IgD-negative memory B cell (primary cell): ENCODE results near the gene ZNF33A. TPM values are rescaled to one million over a fixed set of nuclear protein-coding genes. Genes with fewer than 3 reads are reported as not detected.
"Not testable (repeated sequence)": the region's sequence is repeated elsewhere in the genome, so short reads cannot be mapped to it uniquely, and the experiment has no call there.

Source experiments
- H3K27ac Mint-ChIP-seq, 3 donors: one replicate each; pipeline ENCODE4 v1.8.0; 2020 to 2022; ENCODE audit warnings: mild to moderate bottlenecking in 3 of 3, mixed read lengths in 3 of 3, moderate library complexity in 1 of 3
- H3K27me3 Mint-ChIP-seq: one replicate; pipeline ENCODE4 v1.8.0; 2021; ENCODE audit warnings: mixed read lengths
- H3K36me3 Mint-ChIP-seq: one replicate; pipeline ENCODE4 v1.8.0; 2020; ENCODE audit warnings: mild to moderate bottlenecking, mixed read lengths
- H3K4me1 Mint-ChIP-seq, 3 donors: one replicate each; pipeline ENCODE4 v1.8.0; 2020 to 2022; ENCODE audit warnings: mixed read lengths in 3 of 3, mild to moderate bottlenecking in 1 of 3
- H3K4me3 Mint-ChIP-seq, 4 donors: one replicate each; pipeline ENCODE4 v1.8.0; 2020 to 2022; ENCODE audit warnings: mild to moderate bottlenecking in 4 of 4, mixed read lengths in 4 of 4, moderate library complexity in 3 of 4
- H3K9me3 Mint-ChIP-seq, 3 donors: one replicate each; pipeline ENCODE4 v1.8.0; 2020 to 2021; ENCODE audit warnings: mixed read lengths in 3 of 3, mild to moderate bottlenecking in 1 of 3
- polyA plus RNA-seq: library from polyadenylated mRNA; unstranded; fragments of 300-500 nt; fragmentation: Illumina TruSeq; gene quantifications from one replicate; pipeline ENCODE4 v1.2.3, GENCODE V29; 2021

Gene ZNF33A
- polyA plus RNA-seq, 1 donor from 2014 or later, result 25.0 TPM

DNA sequence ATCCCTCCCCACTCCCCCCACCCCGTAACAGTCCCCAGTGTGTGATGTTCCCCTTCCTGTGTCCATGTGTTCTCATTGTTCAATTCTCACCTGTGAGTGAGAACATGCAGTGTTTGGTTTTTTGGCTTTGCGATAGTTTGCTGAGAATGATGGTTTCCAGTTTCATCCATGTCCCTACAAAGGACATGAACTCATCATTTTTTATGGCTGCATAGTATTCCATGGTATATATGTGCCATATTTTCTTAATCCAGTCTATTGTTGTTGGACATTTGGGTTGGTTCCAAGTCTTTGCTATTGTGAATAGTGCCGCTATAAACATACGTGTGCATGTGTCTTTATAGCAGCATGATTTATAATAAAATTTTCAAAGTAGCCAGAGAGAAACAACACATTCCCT is 8.6 kb downstream of the ZNF33A start:
- Mint-ChIP-seq H3K4me3 (peak overlapping the region in 1 of 4 donors; percentile 3), H3K4me1 (peaks cover 11 to 27% (median 15%) of the 10 kb centered on the region in 3 donors), H3K36me3 (peaks cover 37% of the 10 kb centered on the region)
- not testable (repeated sequence) for H3K27ac Mint-ChIP-seq, H3K27me3 Mint-ChIP-seq, H3K9me3 Mint-ChIP-seq

DNA sequence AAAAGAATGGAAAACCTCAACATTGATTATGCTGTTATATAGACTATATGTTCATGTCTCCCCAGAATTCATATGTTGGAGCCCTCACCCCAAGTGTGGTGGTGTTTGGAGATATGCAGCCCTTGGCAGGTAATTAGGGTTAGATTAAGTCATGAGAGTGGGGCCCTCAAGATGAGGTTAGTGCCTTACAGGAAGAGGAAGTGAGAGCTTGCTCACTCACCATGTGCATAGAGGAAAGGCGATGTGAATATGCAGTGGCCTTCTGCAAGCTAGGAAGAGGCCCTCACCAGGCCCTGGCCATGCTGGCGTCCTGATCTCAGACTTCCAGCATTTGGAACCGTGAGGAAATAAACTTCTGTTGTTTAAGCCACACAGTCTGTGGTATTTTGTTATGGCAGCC is 14.8 kb downstream of the ZNF33A start:
- Mint-ChIP-seq H3K4me3 (no peak overlapping the region), H3K36me3 (peaks cover 45% of the 10 kb centered on the region), H3K9me3 (peaks cover 3 to 5% (median 3%) of the 10 kb centered on the region in 3 donors), H3K4me1 (peaks cover 14 to 23% (median 18%) of the 10 kb centered on the region in 3 donors), H3K27me3 (no peaks in the 10 kb centered on the region), H3K27ac (peak overlapping the region in 1 of 3 donors; percentile 64)

DNA sequence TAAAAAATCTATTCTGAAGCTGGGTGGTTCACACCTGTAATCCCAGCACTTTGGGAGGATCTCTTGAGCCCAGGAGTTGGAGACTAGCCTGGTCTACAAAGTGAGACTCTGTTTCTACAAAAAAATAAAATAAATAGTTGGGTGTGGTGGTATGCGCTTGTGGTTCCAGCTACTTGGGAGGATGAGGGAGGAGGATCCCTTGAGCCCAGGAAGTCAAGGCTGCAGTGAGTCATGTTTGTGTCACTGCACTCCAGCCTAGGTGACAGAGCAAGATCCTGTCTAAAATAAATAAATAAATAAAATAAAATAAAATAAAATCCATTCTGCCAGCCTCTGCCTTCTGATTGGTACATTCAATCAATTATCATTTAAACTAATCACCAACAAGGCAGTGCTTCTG is 17.5 kb downstream of the ZNF33A start:
- no peak overlapping the region for H3K4me3 Mint-ChIP-seq
- H3K36me3 Mint-ChIP-seq, result peaks cover 36% of the 10 kb centered on the region
- H3K9me3 Mint-ChIP-seq, result peaks cover 0 to 5% (median 3%) of the 10 kb centered on the region in 3 donors
- H3K4me1 Mint-ChIP-seq, result peaks cover 16 to 26% (median 18%) of the 10 kb centered on the region in 3 donors
- no peaks in the 10 kb centered on the region for H3K27me3 Mint-ChIP-seq
- H3K27ac Mint-ChIP-seq, result no peak overlapping the region

DNA sequence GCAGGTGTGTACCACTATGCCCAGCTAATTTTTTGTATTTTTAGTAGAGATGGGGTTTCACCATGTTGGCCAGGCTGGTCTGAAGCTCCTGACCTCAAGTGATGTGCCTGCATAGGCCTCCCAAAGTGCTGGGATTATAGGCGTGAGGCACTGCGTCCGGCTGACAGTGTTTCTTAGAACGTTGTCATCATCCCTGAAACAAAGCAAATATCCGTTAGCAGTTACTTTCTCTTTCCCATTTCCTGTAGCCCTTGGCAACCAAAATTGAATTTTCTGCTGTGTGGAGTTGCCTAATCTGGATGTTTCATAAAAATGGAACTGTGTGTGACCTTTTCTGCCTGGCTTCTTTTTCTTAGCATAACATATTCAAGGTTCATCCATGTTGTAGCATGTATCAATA is 22.4 kb downstream of the ZNF33A start:
- Mint-ChIP-seq H3K36me3 (peaks cover 29% of the 10 kb centered on the region), H3K27ac (peak overlapping the region in 1 of 3 donors; percentile 52), H3K4me1 (peaks cover 9 to 20% (median 10%) of the 10 kb centered on the region in 3 donors), H3K27me3 (no peaks in the 10 kb centered on the region), H3K4me3 (no peak overlapping the region), H3K9me3 (no peaks in the 10 kb centered on the region)

DNA sequence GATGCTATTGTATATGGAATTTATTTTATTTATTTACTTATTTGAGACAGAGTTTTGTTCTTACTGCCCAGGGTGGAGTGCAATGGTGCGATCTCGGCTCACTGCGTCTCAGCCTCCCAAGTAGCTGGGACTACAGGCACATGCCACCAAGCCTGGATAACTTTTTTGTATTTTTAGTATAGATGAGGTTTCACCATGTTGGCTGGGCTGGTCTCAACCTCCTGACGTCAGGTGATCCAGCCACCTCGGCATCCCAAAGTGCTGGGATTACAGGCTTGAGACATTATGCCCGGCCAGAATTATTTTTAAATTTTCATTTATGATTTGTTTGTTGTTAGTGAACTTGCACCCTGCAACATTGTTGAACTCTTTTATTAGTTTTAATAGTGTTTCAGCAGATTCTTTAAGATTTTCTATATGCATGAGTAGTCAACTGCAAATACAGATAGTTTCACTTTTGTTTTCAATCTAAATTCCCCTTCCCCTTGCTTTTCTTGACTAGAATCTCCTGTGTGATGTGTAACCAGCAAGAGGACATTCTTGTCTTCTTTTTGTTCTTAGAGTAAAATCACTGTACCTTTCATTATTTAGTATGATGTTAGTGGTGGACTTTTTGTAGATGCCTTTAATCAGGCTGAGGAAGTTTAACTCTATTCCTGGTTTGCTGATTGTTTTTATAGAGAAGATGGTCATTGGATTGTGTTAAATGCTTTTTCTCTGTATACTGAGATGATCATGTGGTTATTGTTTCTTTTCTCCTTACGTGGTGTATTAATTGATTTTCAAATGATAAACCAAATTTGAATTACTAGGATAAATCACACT is 27.8 kb downstream of the ZNF33A start:
- Mint-ChIP-seq H3K27ac (peak overlapping the region; percentile 88 to 97 (median 91)), H3K9me3 (no peaks in the 10 kb centered on the region), H3K27me3 (no peaks in the 10 kb centered on the region), H3K4me3 (peak overlapping the region; percentile 78 to 96 (median 84)), H3K4me1 (peaks cover 24 to 35% (median 31%) of the 10 kb centered on the region in 3 donors), H3K36me3 (peaks cover 19% of the 10 kb centered on the region)

DNA sequence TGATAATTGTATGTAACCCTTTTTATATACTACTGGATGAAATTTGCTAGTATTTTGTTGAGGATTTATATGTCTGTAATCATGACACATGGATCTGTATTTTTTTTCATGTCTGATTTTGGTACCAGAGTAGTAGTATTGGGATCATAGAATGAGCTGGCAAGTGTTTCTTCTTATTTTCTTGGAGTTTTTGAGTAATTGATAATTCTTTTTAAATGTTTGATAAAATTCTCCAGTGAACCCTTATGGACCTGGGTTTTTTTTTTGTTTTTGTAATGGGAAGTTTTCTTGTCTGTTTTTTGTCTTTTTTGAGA is 28.4 kb downstream of the ZNF33A start:
- H3K36me3 Mint-ChIP-seq, result peaks cover 21% of the 10 kb centered on the region
- H3K27ac Mint-ChIP-seq, result peak overlapping the region; percentile 88 to 97 (median 91)
- peaks cover 25 to 35% (median 31%) of the 10 kb centered on the region in 3 donors for H3K4me1 Mint-ChIP-seq
- no peaks in the 10 kb centered on the region for H3K27me3 Mint-ChIP-seq
- H3K4me3 Mint-ChIP-seq, result peak overlapping the region; percentile 78 to 96 (median 84)
- H3K9me3 Mint-ChIP-seq, result no peaks in the 10 kb centered on the region

DNA sequence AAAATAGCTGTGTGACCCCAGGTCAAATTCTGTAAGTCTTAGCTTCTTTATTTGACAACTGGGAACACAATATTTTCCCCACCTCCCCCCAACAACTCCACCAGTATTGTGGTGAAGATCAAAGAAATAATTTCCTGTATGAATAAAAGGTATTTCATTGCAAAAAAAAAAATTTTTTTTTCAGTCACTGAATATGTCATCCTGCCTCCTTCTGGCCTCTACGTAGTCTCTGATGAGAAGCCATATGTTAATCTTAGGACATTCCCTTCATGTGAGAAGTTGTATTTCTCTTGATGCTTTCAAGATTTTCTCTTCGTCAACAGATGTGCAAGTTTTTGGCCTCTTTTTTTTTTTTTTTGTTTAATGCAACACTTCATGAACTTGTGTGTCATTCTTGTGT is 33.0 kb downstream of the ZNF33A start:
- Mint-ChIP-seq H3K4me1 (peaks cover 18 to 24% (median 23%) of the 10 kb centered on the region in 3 donors), H3K36me3 (peaks cover 25% of the 10 kb centered on the region), H3K27ac (peak overlapping the region in 1 of 3 donors; percentile 73), H3K4me3 (no peak overlapping the region), H3K27me3 (no peaks in the 10 kb centered on the region), H3K9me3 (peaks cover 2 to 5% (median 4%) of the 10 kb centered on the region in 3 donors)

DNA sequence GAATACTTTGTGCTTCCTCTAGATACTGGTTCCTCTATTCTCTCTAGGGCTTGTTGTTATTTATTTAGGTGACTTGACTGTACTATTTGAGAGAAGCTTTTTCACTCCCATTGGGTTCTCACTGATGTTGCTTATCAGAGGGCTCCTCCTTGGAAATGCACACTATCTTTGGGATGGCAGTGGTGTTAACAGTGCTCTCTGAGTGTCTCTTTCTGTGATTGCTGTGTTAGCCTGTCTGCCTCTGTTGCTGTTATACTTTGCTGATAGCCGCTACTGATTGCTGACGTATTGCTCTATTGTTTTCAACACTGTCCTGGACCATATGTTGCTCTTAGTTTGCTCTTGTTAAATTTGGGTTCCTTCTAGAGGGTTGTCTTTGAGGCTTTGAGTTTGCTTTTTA is 34.7 kb downstream of the ZNF33A start:
- H3K36me3 Mint-ChIP-seq, result peaks cover 33% of the 10 kb centered on the region
- H3K27me3 Mint-ChIP-seq, result no peaks in the 10 kb centered on the region
- no peak overlapping the region for H3K4me3 Mint-ChIP-seq
- H3K9me3 Mint-ChIP-seq, result peaks cover 2 to 11% (median 8%) of the 10 kb centered on the region in 3 donors
- H3K27ac Mint-ChIP-seq, result no peak overlapping the region
- H3K4me1 Mint-ChIP-seq, result peaks cover 9 to 11% (median 9%) of the 10 kb centered on the region in 3 donors

DNA sequence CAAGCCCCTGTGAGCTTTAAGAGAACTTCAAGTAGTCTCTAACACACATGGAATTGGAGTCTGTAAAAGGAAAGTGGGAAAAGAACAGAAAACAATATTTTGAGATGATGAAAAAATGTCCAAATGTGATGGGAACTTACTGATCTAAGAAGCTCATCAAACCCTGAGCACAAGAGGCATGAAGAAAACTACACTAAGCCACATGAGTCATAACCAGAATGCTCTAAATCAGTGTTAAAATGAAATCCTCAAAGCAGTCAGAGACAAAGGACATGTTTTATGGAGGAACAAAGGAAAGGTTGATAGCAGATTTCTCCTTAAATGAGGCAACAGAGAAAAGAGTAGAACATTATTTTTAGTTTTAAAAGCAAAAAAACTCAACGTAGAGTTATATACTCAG is 37.2 kb downstream of the ZNF33A start:
- Mint-ChIP-seq H3K4me3 (peak overlapping the region in 1 of 4 donors; percentile 28), H3K27me3 (no peaks in the 10 kb centered on the region), H3K27ac (no peak overlapping the region), H3K36me3 (peaks cover 39% of the 10 kb centered on the region), H3K9me3 (peaks cover 2 to 18% (median 12%) of the 10 kb centered on the region in 3 donors), H3K4me1 (peaks cover 0 to 6% (median 5%) of the 10 kb centered on the region in 3 donors)

DNA sequence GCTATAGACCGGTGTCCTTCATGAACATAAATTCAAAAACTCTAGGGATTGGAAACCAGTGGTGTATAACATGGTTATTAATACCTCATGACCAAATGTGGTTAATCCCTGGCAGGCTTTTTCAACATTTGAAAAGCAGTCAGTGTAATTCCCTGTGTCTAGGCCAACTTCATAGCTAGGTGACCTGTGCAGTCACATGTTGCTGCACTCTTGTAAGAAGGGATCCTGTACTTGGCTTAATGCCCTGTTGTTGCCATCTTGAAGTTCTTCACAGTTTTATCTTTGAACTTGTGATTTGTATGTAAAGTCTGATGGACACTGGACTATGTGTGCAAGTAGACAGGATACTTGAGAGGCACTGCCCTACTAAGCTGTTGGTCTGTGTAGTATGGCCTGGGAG is 39.7 kb downstream of the ZNF33A start:
- Mint-ChIP-seq H3K9me3 (peaks cover 15 to 35% (median 32%) of the 10 kb centered on the region in 3 donors), H3K36me3 (peaks cover 49% of the 10 kb centered on the region), H3K27me3 (no peaks in the 10 kb centered on the region), H3K4me1 (peaks cover 0 to 4% (median under 1%) of the 10 kb centered on the region in 3 donors), H3K4me3 (no peak overlapping the region), H3K27ac (peak overlapping the region in 1 of 3 donors; percentile 73)

DNA sequence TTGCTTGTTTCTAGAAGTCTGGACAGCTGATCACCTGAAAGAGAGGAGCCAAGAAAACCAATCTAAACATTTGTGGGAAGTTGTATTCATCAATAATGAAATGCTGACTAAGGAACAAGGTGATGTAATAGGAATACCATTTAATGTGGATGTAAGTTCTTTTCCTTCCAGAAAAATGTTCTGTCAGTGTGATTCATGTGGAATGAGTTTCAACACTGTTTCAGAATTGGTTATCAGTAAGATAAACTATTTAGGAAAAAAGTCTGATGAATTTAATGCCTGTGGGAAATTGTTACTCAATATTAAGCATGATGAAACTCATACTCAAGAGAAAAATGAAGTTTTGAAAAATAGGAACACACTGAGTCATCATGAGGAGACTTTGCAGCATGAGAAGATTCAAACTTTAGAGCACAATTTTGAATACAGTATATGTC is 43.9 kb downstream of the ZNF33A start:
- H3K36me3 Mint-ChIP-seq, result peaks cover 60% of the 10 kb centered on the region
- H3K4me3 Mint-ChIP-seq, result no peak overlapping the region
- H3K9me3 Mint-ChIP-seq, result peaks cover 19 to 57% (median 49%) of the 10 kb centered on the region in 3 donors
- no peak overlapping the region for H3K27ac Mint-ChIP-seq
- peaks cover 0 to 2% (median 0%) of the 10 kb centered on the region in 3 donors for H3K4me1 Mint-ChIP-seq
- H3K27me3 Mint-ChIP-seq, result no peaks in the 10 kb centered on the region

DNA sequence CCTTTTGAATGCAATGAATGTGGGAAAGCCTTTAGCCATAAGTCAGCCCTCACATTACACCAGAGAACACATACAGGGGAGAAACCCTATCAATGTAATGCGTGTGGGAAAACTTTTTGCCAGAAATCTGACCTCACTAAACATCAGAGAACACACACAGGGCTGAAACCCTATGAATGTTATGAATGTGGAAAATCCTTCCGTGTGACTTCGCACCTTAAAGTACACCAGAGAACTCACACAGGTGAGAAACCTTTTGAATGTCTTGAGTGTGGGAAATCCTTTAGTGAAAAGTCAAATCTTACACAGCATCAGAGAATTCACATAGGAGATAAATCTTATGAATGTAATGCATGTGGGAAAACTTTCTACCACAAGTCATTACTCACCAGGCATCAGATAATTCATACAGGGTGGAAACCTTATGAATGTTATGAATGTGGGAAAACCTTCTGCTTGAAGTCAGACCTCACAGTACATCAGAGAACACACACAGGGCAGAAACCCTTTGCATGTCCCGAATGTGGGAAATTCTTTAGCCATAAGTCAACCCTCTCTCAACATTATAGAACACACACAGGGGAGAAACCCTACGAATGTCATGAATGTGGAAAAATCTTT is 44.9 kb downstream of the ZNF33A start:
- peaks cover 56% of the 10 kb centered on the region for H3K36me3 Mint-ChIP-seq
- not testable (repeated sequence) for H3K27ac Mint-ChIP-seq, H3K27me3 Mint-ChIP-seq, H3K4me1 Mint-ChIP-seq
- peak overlapping the region in 1 of 4 donors; percentile 6 for H3K4me3 Mint-ChIP-seq
- peaks cover 26 to 58% (median 45%) of the 10 kb centered on the region in 3 donors for H3K9me3 Mint-ChIP-seq

DNA sequence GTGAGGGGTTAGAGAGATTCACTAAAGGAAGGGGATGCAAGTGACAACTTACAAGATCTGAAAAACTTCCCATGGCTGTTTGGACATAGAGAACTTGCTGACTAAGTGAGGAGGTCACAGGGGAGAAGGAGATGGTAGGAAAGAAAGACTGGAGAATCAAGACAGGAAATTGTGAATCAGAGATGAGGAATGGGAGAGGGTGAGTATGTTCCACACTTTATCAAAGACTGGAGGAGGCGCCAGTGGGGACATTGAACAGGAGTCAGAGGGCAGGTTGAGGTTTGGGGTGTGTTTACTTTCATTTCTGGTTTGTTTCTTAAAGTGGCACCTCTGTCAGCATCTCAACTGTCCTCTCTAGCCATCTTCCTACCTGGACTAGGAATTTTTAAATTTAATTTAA is 59.2 kb downstream of the ZNF33A start:
- not testable (repeated sequence) for H3K4me3 Mint-ChIP-seq, H3K27ac Mint-ChIP-seq, H3K36me3 Mint-ChIP-seq, H3K4me1 Mint-ChIP-seq, H3K27me3 Mint-ChIP-seq
- peaks cover 3 to 20% (median 7%) of the 10 kb centered on the region in 3 donors for H3K9me3 Mint-ChIP-seq

DNA sequence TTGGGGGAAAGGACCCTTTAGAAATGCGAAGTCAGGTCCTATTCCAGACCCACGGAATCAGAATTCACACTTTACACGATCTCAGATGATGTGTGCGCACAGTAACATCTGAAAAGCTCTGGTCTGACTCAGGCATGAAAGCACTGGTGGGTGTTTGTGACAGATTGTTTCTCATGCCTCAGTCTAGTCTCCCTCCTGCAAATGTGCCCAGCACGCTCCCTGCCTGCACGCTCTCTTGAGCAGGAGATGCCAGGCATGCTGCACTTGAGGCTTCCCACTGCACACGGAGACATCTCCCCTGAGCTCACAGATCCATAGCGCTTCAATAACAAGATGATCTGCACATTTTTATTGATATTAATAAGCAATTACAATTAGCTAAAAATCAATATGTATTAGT is 60.0 kb downstream of the ZNF33A start:
- Mint-ChIP-seq H3K4me1 (peaks cover 3 to 6% (median 4%) of the 10 kb centered on the region in 3 donors), H3K36me3 (no peaks in the 10 kb centered on the region), H3K9me3 (peaks cover 5 to 22% (median 10%) of the 10 kb centered on the region in 3 donors), H3K4me3 (no peak overlapping the region), H3K27ac (no peak overlapping the region), H3K27me3 (no peaks in the 10 kb centered on the region)

DNA sequence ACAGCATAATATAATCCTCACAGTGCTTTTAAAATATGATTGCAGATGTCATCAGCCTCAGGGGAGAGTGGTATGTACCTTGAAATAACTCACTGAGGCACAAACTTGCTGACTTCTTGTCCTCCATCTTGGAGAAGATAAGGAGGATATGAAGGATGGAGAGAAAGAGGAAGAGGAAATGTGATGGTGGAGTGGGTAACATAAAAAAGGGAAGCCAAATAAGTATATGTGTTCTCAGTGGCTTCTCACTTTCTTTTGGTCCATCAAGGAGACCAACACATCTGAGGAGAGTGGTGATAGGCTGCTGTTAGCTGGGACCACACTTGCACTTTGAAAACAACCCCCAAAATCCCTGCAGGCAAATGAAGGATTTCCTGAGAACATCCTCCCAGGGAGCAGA is 62.1 kb downstream of the ZNF33A start:
- Mint-ChIP-seq H3K27ac (no peak overlapping the region), H3K4me3 (no peak overlapping the region), H3K27me3 (no peaks in the 10 kb centered on the region)

More for the DNA sequence above, 62.1 kb downstream of the ZNF33A start:
- peaks cover 10 to 28% (median 25%) of the 10 kb centered on the region in 3 donors for H3K9me3 Mint-ChIP-seq
- no peaks in the 10 kb centered on the region for H3K36me3 Mint-ChIP-seq
- peaks cover 3 to 4% (median 4%) of the 10 kb centered on the region in 3 donors for H3K4me1 Mint-ChIP-seq
